Subcutaneous adipose tissue (tissue), 4 donors: ENCODE results near the gene GPX4. TPM values are rescaled to one million over a fixed set of nuclear protein-coding genes. Genes with fewer than 3 reads are reported as not detected.

Experiments used
- total RNA-seq, 4 donors: library from RNA; depleted of rRNA; stranded (reverse); fragments of >200 nt; gene quantifications; one replicate each; pipeline ENCODE4 v1.1.0, GENCODE V29; 2016
- TF ChIP-seq, protein P1 (sequence below): fragments of 450-650 bp; IDR thresholded peaks from one replicate; pipeline ENCODE4 v1.5.1; 2016; ENCODE audit warnings: low read depth, mild to moderate bottlenecking, control low read depth, antibody characterized with exemption, moderate library complexity

The GPX4 gene
- total RNA-seq, 4 donors from 2014 or later, result 1,089 to 2,299 (median 1,463) TPM

DNA sequence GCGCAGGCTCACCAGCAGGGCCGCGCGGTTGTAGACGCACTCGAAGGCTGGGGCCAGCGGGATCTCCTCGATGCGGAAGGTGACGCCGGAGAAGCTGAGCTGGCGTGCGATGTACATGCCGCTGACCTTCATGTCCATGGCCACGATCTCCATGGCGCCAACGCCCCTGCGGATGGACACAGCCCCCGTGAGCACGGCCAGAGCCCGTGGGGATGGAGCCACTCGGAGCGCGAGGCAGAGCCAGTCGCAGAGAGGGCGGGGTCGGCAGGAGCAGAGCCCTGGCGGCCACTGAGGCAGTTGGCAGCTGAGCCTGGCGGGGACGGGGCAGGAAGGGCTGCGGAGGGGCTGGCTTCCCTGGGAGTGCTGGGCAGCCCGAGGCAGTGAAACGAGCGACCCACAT lies 15.2 kb downstream of the GPX4 start:
- TF ChIP-seq, protein P1, sequence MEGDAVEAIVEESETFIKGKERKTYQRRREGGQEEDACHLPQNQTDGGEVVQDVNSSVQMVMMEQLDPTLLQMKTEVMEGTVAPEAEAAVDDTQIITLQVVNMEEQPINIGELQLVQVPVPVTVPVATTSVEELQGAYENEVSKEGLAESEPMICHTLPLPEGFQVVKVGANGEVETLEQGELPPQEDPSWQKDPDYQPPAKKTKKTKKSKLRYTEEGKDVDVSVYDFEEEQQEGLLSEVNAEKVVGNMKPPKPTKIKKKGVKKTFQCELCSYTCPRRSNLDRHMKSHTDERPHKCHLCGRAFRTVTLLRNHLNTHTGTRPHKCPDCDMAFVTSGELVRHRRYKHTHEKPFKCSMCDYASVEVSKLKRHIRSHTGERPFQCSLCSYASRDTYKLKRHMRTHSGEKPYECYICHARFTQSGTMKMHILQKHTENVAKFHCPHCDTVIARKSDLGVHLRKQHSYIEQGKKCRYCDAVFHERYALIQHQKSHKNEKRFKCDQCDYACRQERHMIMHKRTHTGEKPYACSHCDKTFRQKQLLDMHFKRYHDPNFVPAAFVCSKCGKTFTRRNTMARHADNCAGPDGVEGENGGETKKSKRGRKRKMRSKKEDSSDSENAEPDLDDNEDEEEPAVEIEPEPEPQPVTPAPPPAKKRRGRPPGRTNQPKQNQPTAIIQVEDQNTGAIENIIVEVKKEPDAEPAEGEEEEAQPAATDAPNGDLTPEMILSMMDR, result no peak

DNA sequence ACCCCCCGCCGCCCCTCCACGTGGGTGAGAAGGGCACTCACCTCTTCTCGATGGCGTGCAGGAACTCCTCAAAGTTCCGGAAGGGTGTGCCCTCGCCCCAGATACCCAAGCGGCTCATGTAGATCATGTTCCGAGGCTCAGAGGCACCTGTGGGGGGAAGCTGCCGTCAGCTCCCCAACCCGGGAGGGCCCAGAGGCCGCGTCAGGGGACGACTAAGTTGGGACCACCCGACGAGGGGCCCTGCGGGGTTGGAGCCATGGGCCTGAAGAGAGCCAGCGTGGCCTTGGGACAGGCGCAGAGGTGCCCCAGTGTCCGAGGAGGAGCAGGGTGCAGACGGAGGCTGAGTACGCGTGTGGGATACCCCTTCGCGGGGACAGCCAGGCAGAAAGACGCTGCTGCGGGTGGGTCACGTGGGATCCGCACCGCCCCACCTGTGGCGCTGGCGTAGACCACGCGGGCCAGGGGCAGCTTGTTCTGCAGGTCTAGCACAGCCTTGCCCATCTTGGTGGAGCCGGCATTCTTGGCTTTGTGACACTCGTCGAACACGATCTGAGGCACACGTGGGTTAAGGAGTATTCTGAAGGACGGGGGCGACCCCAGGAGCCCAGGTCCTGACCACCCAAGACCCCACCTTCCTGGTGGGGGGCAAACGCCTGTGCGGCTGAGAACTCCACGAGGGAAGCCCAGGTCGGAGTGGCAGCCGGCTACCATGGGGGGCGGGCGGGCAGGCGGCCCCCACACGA lies 15.9 kb downstream of the GPX4 start:
- TF ChIP-seq, protein P1, result no peak

DNA sequence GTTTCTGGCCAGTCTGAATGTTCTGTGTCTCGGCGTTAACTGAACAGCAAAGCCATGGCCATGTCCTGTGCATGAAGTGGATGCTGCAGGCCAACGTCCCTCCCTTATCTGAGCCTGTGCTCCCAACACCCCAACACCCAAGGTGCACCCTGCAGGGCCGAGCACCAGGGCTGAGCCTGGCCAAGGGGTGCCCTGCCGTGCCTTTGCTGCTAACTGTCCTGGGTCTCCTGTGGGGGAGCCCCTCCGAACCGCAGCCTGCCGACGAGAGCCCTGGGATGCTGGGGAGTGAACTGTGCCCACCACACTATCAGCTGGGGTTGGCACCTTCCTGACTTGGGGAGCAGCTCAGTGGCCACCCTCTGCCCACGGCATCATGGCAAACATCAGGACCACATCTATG lies 17.6 kb downstream of the GPX4 start:
- TF ChIP-seq, protein P1, result no peak

DNA sequence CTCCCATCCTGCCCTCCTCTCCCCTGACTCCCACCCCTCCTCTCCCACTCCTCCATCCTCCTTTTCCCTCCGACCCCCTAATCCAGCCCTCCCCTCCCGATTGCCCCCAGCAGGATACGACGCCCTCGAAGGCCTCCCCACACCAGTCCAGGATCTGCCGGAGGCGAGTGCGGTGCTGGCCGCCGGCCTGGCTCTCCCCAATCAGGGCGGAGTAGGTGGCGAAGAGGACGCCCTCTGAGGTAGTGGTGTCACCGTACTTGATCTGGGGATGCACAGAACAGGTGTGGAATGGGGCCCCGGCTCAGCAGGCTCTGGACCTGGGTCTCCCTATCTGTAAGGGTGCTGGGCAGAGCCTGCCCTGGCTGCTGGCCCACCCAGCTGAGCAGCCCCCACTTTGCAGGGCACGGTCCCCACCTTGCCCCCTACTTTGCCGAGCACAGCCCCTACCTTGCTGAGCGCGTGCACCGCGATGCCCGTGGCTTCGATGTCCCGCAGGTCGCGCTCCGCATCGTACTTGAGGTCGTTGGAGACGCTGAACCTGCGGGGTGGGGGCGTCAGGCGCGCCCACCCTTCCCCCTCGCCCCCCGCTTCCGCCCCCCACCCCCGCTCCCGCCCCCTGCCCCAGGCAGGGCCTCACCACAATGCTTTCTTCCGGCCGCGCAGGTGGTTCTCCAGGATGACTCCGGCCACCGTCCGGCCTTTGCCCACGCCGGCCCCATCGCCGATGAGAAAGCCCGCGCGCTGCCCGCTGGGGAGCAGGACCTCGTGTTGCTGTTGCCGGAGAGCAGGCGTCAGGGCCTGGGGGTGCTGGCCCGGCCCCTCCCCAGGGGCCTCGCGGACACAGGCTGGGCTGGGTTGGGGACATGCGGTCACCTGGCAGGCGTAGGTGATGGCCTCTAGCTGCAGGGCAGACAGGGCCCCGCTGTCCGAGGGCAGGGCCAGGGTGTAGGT lies 18.5 kb downstream of the GPX4 start:
- TF ChIP-seq, protein P1, result no peak

DNA sequence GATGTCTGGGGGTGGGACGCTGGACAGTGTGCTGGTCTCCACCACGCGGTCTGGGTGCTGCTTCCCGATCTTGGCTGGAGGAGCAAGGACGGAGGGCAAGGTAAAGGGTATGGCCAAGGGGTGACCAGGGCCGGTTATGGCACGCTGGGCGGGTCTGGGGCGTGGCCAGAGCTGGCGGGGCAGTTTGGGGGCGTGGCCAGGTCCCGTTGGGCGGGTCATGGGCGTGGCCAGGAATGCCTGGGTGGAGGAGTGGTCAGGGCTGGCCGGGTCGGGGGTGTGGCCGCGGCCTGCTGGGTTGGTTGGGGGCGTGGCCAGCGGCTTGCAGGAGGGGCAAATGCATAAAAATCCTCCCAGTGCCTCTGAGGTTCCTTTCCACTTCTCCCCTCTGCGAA lies 19.2 kb downstream of the GPX4 start:
- TF ChIP-seq, protein P1, result no peak

DNA sequence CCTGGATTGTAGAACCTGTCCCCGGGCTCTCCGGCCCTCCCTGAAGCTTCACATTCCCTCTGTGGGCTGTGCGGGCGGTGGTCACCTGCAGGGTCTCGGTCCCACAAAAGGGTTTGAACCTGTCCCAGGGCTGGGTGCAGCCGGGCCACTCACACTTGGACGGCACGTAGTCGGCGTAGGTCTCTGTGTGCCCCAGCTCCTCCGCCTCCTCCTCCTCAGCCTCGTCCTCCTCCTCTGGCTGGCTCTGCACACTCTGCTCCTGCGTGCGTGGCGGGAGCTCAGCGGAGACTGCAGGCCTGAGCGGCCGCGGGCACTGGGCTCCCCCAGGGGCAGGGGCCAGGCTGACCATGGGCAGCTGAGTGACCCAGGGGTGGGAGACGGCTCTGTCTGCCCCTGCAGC lies 19.6 kb downstream of the GPX4 start:
- TF ChIP-seq, protein P1, result no peak

DNA sequence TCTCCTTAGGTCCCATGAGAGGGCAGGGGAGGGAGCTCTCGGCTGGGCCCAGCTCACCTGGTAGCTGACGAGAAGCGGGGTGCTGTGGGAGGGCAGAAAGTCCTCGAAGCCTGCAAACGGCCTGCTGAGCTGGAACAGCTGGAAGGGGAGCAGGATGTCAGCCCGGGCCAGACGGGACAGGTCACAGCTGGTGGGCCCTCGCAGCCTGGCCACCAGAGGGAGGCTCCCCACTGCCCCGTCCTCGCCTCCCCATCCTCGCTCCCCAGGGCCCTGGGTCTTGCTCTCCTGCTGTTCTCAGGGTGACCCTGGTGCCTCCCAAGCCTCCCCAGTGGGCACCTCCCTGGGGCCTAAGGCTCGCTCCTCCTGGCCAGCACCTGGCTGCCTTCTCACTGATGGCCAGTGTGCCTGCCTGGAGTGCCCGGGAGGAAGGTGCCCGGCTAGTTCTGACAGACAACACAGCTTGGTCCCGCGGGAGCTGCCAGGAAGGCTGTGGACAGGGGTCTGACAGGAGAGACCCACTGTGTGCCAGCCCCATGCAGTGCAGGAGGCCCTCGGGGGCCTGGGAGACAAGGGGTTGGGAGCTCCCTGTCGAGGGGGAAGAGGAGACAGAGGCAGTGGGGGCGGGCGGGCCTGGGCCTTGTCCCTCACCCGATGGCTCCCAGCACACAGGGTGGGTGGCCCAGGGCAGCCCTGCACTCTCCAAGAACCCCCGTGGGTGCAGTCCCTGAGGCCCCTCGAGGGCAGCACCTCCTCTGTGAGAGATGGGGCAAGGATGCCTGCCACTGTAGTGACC lies 20.3 kb downstream of the GPX4 start:
- TF ChIP-seq, protein P1, result no peak
